NCI-H748 treated with DMSO at 0.1 percent for 48 hours (cell line): ENCODE results near the gene FOXL1.

Source experiments
- DNase-seq: peaks from one replicate; lab custom pipeline; 2025; lab: John Stamatoyannopoulos, UW

FOXL1 gene

GRCh38 chr16:86549076-86549892 lies 29.1 kb upstream of the FOXL1 start:
- DNase-seq: no peak

GRCh38 chr16:86549893-86550190 lies 28.5 kb upstream of the FOXL1 start:
- DNase-seq: no peak

GRCh38 chr16:86550281-86550680 lies 28.1 kb upstream of the FOXL1 start:
- DNase-seq: no peak

GRCh38 chr16:86553356-86553755 lies 25.0 kb upstream of the FOXL1 start:
- no peak for DNase-seq

GRCh38 chr16:86554599-86554916 lies 23.8 kb upstream of the FOXL1 start:
- DNase-seq: no peak

- peak; percentile 50 for DNase-seq
These were observed 23.2 kb upstream of the FOXL1 start, which contains the start of gene MTHFSD for GRCh38 chr16:86554917-86555703. Gene MTHFSD, minus strand, starts transcription at chr16:86555235. Its CDS starts 51 bp downstream, at chr16:86555184.

- no peak for DNase-seq
These were observed 22.7 kb upstream of the FOXL1 start for GRCh38 chr16:86555704-86556075.

- no peak for DNase-seq
These were observed 21.8 kb upstream of the FOXL1 start for GRCh38 chr16:86556576-86556975.

- no peak for DNase-seq
These were observed 20.8 kb upstream of the FOXL1 start for GRCh38 chr16:86557587-86557986.

GRCh38 chr16:86558355-86559193 lies 19.8 kb upstream of the FOXL1 start:
- no peak for DNase-seq

- DNase-seq: no peak
These were observed 18.5 kb upstream of the FOXL1 start for GRCh38 chr16:86559802-86560305.

GRCh38 chr16:86562356-86562755 lies 16.0 kb upstream of the FOXL1 start:
- DNase-seq: no peak

GRCh38 chr16:86563469-86564345 lies 14.6 kb upstream of the FOXL1 start:
- peak; percentile 49 for DNase-seq

GRCh38 chr16:86565181-86565631 lies 13.1 kb upstream of the FOXL1 start:
- no peak for DNase-seq

GRCh38 chr16:86565644-86566511 lies 12.5 kb upstream of the FOXL1 start:
- DNase-seq: no peak

- DNase-seq: no peak
These were observed 11.8 kb upstream of the FOXL1 start, which contains the start of gene FOXC2 for GRCh38 chr16:86566601-86566965. Gene FOXC2, plus strand, starts transcription at chr16:86566829. Its CDS starts 507 bp downstream, at chr16:86567336.

GRCh38 chr16:86566966-86567700 lies 11.2 kb upstream of the FOXL1 start:
- DNase-seq: no peak

GRCh38 chr16:86567701-86568581 lies 10.4 kb upstream of the FOXL1 start:
- DNase-seq: no peak
